ENCODE results near the gene RAB5B. TPM values are rescaled to one million over a fixed set of nuclear protein-coding genes. Genes with fewer than 3 reads are reported as not detected.
"Not testable (repeated sequence)": the region's sequence is repeated elsewhere in the genome, so short reads cannot be mapped to it uniquely, and the experiment has no call there.

The RAB5B gene
- total RNA-seq, 1 experiment from 2014 or later: 48.4 TPM

GRCh38 chr12:56001487-56002100 lies 27.7 kb downstream of the RAB5B start:
- H3K36me3 Mint-ChIP-seq (ENCODE audit: insufficient read depth in 1 of 3, low read depth in 3 of 3): peaks cover 23 to 49% (median 42%) of the 10 kb centered on the region in 3 experiments
- no peaks in the 10 kb centered on the region for H4K20me1 ChIP-seq (ENCODE audit: control insufficient read depth, insufficient read depth, insufficient read length)
- no peaks in the 10 kb centered on the region for H3K79me1 ChIP-seq (ENCODE audit: insufficient read depth, low read depth, low read length, poor library complexity, severe bottlenecking)
- no peak for TF ChIP-seq CTCF (conservative IDR thresholded peaks at IDR 0.05)
- no peak overlapping the region for H3K14ac ChIP-seq (ENCODE audit: insufficient read depth, low read length)
- H2BK15ac ChIP-seq (ENCODE audit: low read depth, low read length): no peak overlapping the region
- peaks cover 8% of the 10 kb centered on the region for H3K23me2 ChIP-seq (ENCODE audit: insufficient read length, low read depth, low read length, poor library complexity, severe bottlenecking)
- H2BK120ac ChIP-seq (ENCODE audit: low read depth, low read length, poor library complexity, severe bottlenecking): no peak overlapping the region
- H3K18ac ChIP-seq (ENCODE audit: insufficient read length, low read depth, low read length): no peak overlapping the region
- DNase-seq: no peak
- H3K56ac ChIP-seq (ENCODE audit: insufficient read length, low read depth, low read length): no peak overlapping the region
- H3K4ac ChIP-seq (ENCODE audit: low read depth, low read length): no peak overlapping the region
- H3K4me1 Mint-ChIP-seq: peaks cover 8 to 14% of the 10 kb centered on the region in 2 experiments; a peak in 3 of 4 replicates
- H2BK20ac ChIP-seq (ENCODE audit: low read depth, low read length, poor library complexity, severe bottlenecking): no peak overlapping the region
- no peaks in the 10 kb centered on the region for H3K4me1 ChIP-seq (ENCODE audit: insufficient read depth, low read length)
- H3K9ac ChIP-seq (ENCODE audit: extremely low read depth, insufficient read length, low read length): no peak overlapping the region
- H3K23ac ChIP-seq (ENCODE audit: insufficient read length, low read depth, low read length): no peak overlapping the region
- H4K5ac ChIP-seq (ENCODE audit: insufficient read length, low read depth, low read length): no peak overlapping the region
- no peak overlapping the region for H2AFZ ChIP-seq (ENCODE audit: low read length)
- H3K27ac Mint-ChIP-seq: peak overlapping the region in 1 of 3 experiments; percentile 0; a peak in 1 of 7 replicates
- H2BK5ac ChIP-seq (ENCODE audit: insufficient read length, low read length): no peak overlapping the region
- H3K27ac ChIP-seq (ENCODE audit: insufficient read length, low read depth, low read length): no peak overlapping the region
- H3K27me3 ChIP-seq (ENCODE audit: insufficient read depth, low read length): no peaks in the 10 kb centered on the region
- no peak overlapping the region; a peak in 1 of 5 replicates for H3K4me3 Mint-ChIP-seq
- H3K9me3 ChIP-seq (ENCODE audit: control insufficient read depth, low read depth, low read length): no peaks in the 10 kb centered on the region
- H3K79me2 ChIP-seq (ENCODE audit: insufficient read depth, low read length): no peaks in the 10 kb centered on the region
- no peak overlapping the region for H2BK12ac ChIP-seq (ENCODE audit: insufficient read length, low read depth, low read length)
- H4K8ac ChIP-seq (replicated peaks; ENCODE audit: insufficient read length, low read depth, low read length): no peak overlapping the region
- no peak overlapping the region for H4K91ac ChIP-seq (ENCODE audit: insufficient read length, low read depth, low read length)
- H3K4me2 ChIP-seq (ENCODE audit: insufficient read depth, insufficient read length, low read length): no peak overlapping the region
- no CpG with 5 or more reads among the region's 7 CpGs for WGBS (ENCODE audit: extremely low coverage, insufficient read length, low lambda C conversion rate)
- no peaks in the 10 kb centered on the region for H3K27me3 Mint-ChIP-seq (ENCODE audit: low read depth)
- H3K9me3 Mint-ChIP-seq: no peaks in the 10 kb centered on the region
- H3T11ph ChIP-seq (ENCODE audit: low read length): no peak overlapping the region
- no peak overlapping the region for H2AK5ac ChIP-seq (ENCODE audit: insufficient read length, low read length)

GRCh38 chr12:56003376-56003775 lies 29.5 kb downstream of the RAB5B start:
- not testable (repeated sequence) for H3K4ac ChIP-seq (ENCODE audit: low read depth, low read length); H3K23me2 ChIP-seq (ENCODE audit: insufficient read length, low read depth, low read length, poor library complexity, severe bottlenecking); H3K9me3 Mint-ChIP-seq; H4K91ac ChIP-seq (ENCODE audit: insufficient read length, low read depth, low read length); H3K23ac ChIP-seq (ENCODE audit: insufficient read length, low read depth, low read length); H3K18ac ChIP-seq (ENCODE audit: insufficient read length, low read depth, low read length); H2BK5ac ChIP-seq (ENCODE audit: insufficient read length, low read length); H4K8ac ChIP-seq (replicated peaks; ENCODE audit: insufficient read length, low read depth, low read length); H4K5ac ChIP-seq (ENCODE audit: insufficient read length, low read depth, low read length); H3K9ac ChIP-seq (ENCODE audit: extremely low read depth, insufficient read length, low read length); H3K27ac Mint-ChIP-seq; H2BK20ac ChIP-seq (ENCODE audit: low read depth, low read length, poor library complexity, severe bottlenecking); H3K4me2 ChIP-seq (ENCODE audit: insufficient read depth, insufficient read length, low read length); H3K4me1 ChIP-seq (ENCODE audit: insufficient read depth, low read length); H3K79me2 ChIP-seq (ENCODE audit: insufficient read depth, low read length); H3K27me3 Mint-ChIP-seq (ENCODE audit: low read depth); H3K14ac ChIP-seq (ENCODE audit: insufficient read depth, low read length); H3K4me3 Mint-ChIP-seq; H3K27ac ChIP-seq (ENCODE audit: insufficient read length, low read depth, low read length); H2AFZ ChIP-seq (ENCODE audit: low read length); H3T11ph ChIP-seq (ENCODE audit: low read length); H3K27me3 ChIP-seq (ENCODE audit: insufficient read depth, low read length); H3K79me1 ChIP-seq (ENCODE audit: insufficient read depth, low read depth, low read length, poor library complexity, severe bottlenecking); H2BK15ac ChIP-seq (ENCODE audit: low read depth, low read length); H3K9me3 ChIP-seq (ENCODE audit: control insufficient read depth, low read depth, low read length); H2BK12ac ChIP-seq (ENCODE audit: insufficient read length, low read depth, low read length); DNase-seq; H3K56ac ChIP-seq (ENCODE audit: insufficient read length, low read depth, low read length); H2BK120ac ChIP-seq (ENCODE audit: low read depth, low read length, poor library complexity, severe bottlenecking); H4K20me1 ChIP-seq (ENCODE audit: control insufficient read depth, insufficient read depth, insufficient read length); H2AK5ac ChIP-seq (ENCODE audit: insufficient read length, low read length)
- peaks cover 10 to 17% of the 10 kb centered on the region in 2 experiments for H3K4me1 Mint-ChIP-seq
- peaks cover 25 to 49% (median 42%) of the 10 kb centered on the region in 3 experiments for H3K36me3 Mint-ChIP-seq (ENCODE audit: insufficient read depth in 1 of 3, low read depth in 3 of 3)
- WGBS (ENCODE audit: extremely low coverage, insufficient read length, low lambda C conversion rate): no CpG with 5 or more reads among the region's 5 CpGs
